Measurements from ENCODE around the gene TRAF6.

DNA sequence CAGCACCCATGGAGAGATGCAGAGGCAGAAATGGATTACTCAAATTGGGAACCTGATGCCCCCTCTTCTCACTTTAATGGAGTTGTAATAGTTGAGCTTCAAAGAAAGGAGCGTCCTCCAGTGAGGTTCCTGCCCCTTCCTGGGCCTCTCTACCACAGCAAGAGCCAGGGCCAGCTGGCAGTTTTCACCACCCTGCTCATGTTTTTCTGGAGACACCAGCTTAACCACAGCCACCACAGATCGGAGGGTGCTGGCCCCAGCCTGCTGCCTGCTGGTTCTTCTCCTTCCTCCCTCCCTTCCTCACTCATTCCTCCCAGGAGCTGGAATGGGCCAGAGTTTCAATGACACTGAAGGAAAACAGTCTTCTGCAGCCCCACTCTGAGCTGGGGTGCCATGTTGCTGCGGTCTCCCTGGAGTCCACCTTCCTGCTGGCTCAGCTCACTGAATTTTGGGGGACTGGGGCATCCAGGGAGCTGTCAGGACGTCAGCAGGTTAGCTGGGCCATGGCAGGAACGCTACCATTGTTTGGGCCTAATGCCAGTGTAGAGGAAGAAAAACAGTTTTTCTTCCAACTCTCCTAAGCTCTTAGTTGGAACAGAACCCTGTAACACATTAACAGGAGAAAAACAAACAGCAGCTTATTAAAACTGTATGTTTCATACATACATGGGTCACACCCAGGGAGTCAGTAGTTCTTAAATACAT lies 57.7 kb downstream of the TRAF6 start:
- TF ChIP-seq CEBPB (IDR thresholded peaks at IDR 0.05): no peak
- TF ChIP-seq EP300 (IDR thresholded peaks at IDR 0.05; ENCODE audit: borderline replicate concordance): no peak
